Measurements from ENCODE around the gene CARS1.
A peak's percentile ranks its signal among the peaks of the same experiment; 100 is the strongest.

Gene CARS1

GRCh38 chr11:3006505-3007260, 50.5 kb downstream of the CARS1 start:
- DNase-seq: no peak

GRCh38 chr11:3004481-3004880, 52.7 kb downstream of the CARS1 start:
- no peak for DNase-seq

- DNase-seq: no peak
Observed at GRCh38 chr11:3003396-3004231, 53.6 kb downstream of the CARS1 start.

GRCh38 chr11:3002871-3003270, 54.4 kb downstream of the CARS1 start:
- DNase-seq: no peak

- DNase-seq: no peak
Observed at GRCh38 chr11:3002351-3002861, 54.8 kb downstream of the CARS1 start.

- no peak for DNase-seq
Observed at GRCh38 chr11:3001496-3001895, 55.7 kb downstream of the CARS1 start.

GRCh38 chr11:3000032-3000961, 56.9 kb downstream of the CARS1 start:
- DNase-seq: no peak

- no peak for DNase-seq
Observed at GRCh38 chr11:2999464-2999998, 57.7 kb downstream of the CARS1 start.

GRCh38 chr11:2998073-2998850, 59.0 kb downstream of the CARS1 start:
- no peak for DNase-seq

- DNase-seq: no peak
Observed at GRCh38 chr11:2997406-2997805, 59.8 kb downstream of the CARS1 start.

GRCh38 chr11:2996976-2997375, 60.2 kb downstream of the CARS1 start:
- no peak for DNase-seq

GRCh38 chr11:2995893-2996554, 61.2 kb downstream of the CARS1 start:
- DNase-seq: no peak

GRCh38 chr11:2995031-2995561, 62.1 kb downstream of the CARS1 start:
- no peak for DNase-seq

- DNase-seq: no peak
Observed at GRCh38 chr11:2994336-2994730, 62.9 kb downstream of the CARS1 start.

- DNase-seq: no peak
Observed at GRCh38 chr11:2992997-2993325, 64.3 kb downstream of the CARS1 start.

GRCh38 chr11:2992234-2992996, 64.8 kb downstream of the CARS1 start, which contains the start of gene NAP1L4:
Gene NAP1L4, minus strand, starts transcription at chr11:2992329. Its CDS starts 13,109 bp downstream, at chr11:2979220.
- peak; percentile 94 for DNase-seq

- DNase-seq: no peak
Observed at GRCh38 chr11:2991452-2992233, 65.6 kb downstream of the CARS1 start.

- no peak for DNase-seq
Observed at GRCh38 chr11:2990617-2991451, 66.4 kb downstream of the CARS1 start.

All from NCI-H2107 (cell line).